Neural progenitor cell (in vitro differentiated cells): ENCODE results near the gene CD276. TPM values are rescaled to one million over a fixed set of nuclear protein-coding genes. Genes with fewer than 3 reads are reported as not detected.
"Not testable (repeated sequence)": the region's sequence is repeated elsewhere in the genome, so short reads cannot be mapped to it uniquely, and the experiment has no call there.

Experiments used
- DNase-seq: peaks from one replicate; pipeline ENCODE4 v3.0.0-alpha.2; 2016; ENCODE audit warnings: low spot score
- H2AFZ ChIP-seq: fragments of 200-600 bp; sonication (generic); replicated peaks from 2 replicates; pipeline ENCODE4 v1.6.1; 2016; ENCODE audit warnings: antibody characterized with exemption
- H3F3A ChIP-seq: fragments of 200-600 bp; sonication (generic); 2 replicates; pipeline ENCODE4 v1.6.1; 2016; ENCODE audit warnings: antibody characterized with exemption, low read depth
- H3K27ac ChIP-seq: fragments of 200-600 bp; sonication (generic); 2 replicates; pipeline ENCODE4 v1.5.1; 2016; ENCODE audit warnings: mild to moderate bottlenecking
- H3K27me3 ChIP-seq: fragments of 200-600 bp; sonication (generic); 2 replicates; pipeline ENCODE4 v1.6.1; 2016; ENCODE audit warnings: mild to moderate bottlenecking, moderate library complexity
- H3K36me3 ChIP-seq: fragments of 200-600 bp; sonication (generic); 2 replicates; pipeline ENCODE4 v1.5.1; 2016
- H3K4me1 ChIP-seq: fragments of 200-600 bp; sonication (generic); 2 replicates; pipeline ENCODE4 v1.6.1; 2016; ENCODE audit warnings: mixed run types
- H3K4me2 ChIP-seq: fragments of 200-600 bp; sonication (generic); 2 replicates; pipeline ENCODE4 v1.6.1; 2016
- H3K4me3 ChIP-seq: fragments of 200-600 bp; sonication (generic); 2 replicates; pipeline ENCODE4 v1.5.1; 2016
- H3K79me2 ChIP-seq: fragments of 200-600 bp; sonication (generic); 2 replicates; pipeline ENCODE4 v1.6.1; 2016; ENCODE audit warnings: low read depth
- H3K9ac ChIP-seq: fragments of 200-600 bp; sonication (generic); 2 replicates; pipeline ENCODE4 v1.6.1; 2016
- H3K9me3 ChIP-seq: fragments of 200-600 bp; sonication (generic); 2 replicates; pipeline ENCODE4 v1.5.1; 2016; ENCODE audit warnings: low read depth
- H4K20me1 ChIP-seq: fragments of 200-600 bp; sonication (generic); 2 replicates; pipeline ENCODE4 v1.6.1; 2016; ENCODE audit warnings: low read depth
- H3K27ac Mint-ChIP-seq: 3 replicates; pipeline ENCODE4 v1.8.0; 2021; ENCODE audit warnings: mixed read lengths
- H3K27me3 Mint-ChIP-seq: 2 replicates; pipeline ENCODE4 v1.8.0; 2022; ENCODE audit warnings: low read depth, mild to moderate bottlenecking, inconsistent platforms, moderate library complexity, mixed read lengths; ENCODE audit not compliant: insufficient read depth
- H3K36me3 Mint-ChIP-seq: 3 replicates; pipeline ENCODE4 v1.8.0; 2021; ENCODE audit warnings: mixed read lengths
- H3K4me1 Mint-ChIP-seq: 3 replicates; pipeline ENCODE4 v1.8.0; 2021; ENCODE audit warnings: mixed read lengths
- H3K4me3 Mint-ChIP-seq: 3 replicates; pipeline ENCODE4 v1.8.0; 2021; ENCODE audit warnings: mild to moderate bottlenecking, moderate library complexity, mixed read lengths
- H3K9me3 Mint-ChIP-seq: 3 replicates; pipeline ENCODE4 v1.8.0; 2020; ENCODE audit warnings: mixed read lengths
- EZH2 ChIP-seq: fragments of 200-600 bp; sonication (generic); IDR thresholded peaks from 2 replicates; pipeline ENCODE4 v1.6.1; 2017; ENCODE audit warnings: antibody characterized with exemption, mild to moderate bottlenecking, moderate library complexity
- EZH2phosphoT487 ChIP-seq: fragments of 200-600 bp; sonication (generic); IDR thresholded peaks from 2 replicates; pipeline ENCODE4 v1.6.1; 2017; ENCODE audit warnings: antibody characterized with exemption
- total RNA-seq: library from RNA; depleted of rRNA; stranded (reverse); fragments of >200 nt; gene quantifications from 2 replicates; pipeline ENCODE4 v1.2.3, GENCODE V29; 2015; ENCODE audit warnings: low replicate concordance
- TF ChIP-seq, protein P1 (sequence below): fragments of 200-600 bp; sonication (generic); IDR thresholded peaks from 2 replicates; pipeline ENCODE4 v1.5.1; 2017; ENCODE audit warnings: antibody characterized with exemption, mild to moderate bottlenecking

CD276 gene
- total RNA-seq, 1 donor from 2014 or later = 62.2 TPM

DNA sequence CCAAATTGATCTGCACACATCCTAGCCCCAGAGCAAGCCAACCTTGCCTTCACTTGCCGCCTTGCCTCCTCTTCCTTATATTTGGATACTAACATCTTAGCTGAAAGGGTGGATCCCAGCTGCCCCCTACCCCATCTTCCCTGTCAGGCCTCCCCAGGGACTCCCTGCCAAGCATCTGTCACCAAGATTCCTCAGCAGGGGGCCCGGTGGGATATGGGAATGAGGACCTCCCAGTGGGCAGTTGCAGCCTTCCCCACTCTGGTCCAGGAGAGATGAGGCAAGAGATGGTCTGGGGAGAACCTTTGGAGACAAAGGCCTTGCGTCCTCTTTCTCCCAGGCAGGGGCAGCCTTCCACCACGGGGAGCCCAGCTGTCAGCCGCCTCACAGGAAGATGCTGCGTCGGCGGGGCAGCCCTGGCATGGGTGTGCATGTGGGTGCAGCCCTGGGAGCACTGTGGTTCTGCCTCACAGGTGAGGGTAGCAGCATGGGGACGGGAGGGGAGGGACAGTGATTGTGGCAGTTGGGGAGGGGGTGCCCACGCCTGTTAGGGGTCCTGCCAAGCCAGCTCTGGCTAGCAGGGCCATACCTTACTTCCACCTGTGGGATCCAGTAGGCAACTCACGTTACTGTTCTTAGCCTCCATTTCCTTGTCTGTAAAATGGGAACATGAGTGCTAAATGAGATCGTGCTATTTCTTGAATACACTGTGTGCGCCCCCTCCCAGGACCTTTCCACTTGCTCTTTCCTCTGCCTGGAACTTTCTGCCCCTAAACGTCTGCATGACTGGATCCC is 15.3 kb downstream of the CD276 start:
- Mint-ChIP-seq H3K36me3 (peaks cover 4% of the 10 kb centered on the region), H3K9me3 (no peaks in the 10 kb centered on the region), H3K4me3 (no peak overlapping the region), H3K27ac (no peak overlapping the region), H3K4me1 (peaks cover 36% of the 10 kb centered on the region), H3K27me3 (peaks cover 7% of the 10 kb centered on the region)
- peaks cover 91% of the 10 kb centered on the region for H4K20me1 ChIP-seq
- no peaks in the 10 kb centered on the region for H3K27me3 ChIP-seq
- no peaks in the 10 kb centered on the region for H3K36me3 ChIP-seq
- peaks cover 65% of the 10 kb centered on the region for H3K79me2 ChIP-seq
- H3K4me1 ChIP-seq = peaks cover 6% of the 10 kb centered on the region
- TF ChIP-seq, protein P1, sequence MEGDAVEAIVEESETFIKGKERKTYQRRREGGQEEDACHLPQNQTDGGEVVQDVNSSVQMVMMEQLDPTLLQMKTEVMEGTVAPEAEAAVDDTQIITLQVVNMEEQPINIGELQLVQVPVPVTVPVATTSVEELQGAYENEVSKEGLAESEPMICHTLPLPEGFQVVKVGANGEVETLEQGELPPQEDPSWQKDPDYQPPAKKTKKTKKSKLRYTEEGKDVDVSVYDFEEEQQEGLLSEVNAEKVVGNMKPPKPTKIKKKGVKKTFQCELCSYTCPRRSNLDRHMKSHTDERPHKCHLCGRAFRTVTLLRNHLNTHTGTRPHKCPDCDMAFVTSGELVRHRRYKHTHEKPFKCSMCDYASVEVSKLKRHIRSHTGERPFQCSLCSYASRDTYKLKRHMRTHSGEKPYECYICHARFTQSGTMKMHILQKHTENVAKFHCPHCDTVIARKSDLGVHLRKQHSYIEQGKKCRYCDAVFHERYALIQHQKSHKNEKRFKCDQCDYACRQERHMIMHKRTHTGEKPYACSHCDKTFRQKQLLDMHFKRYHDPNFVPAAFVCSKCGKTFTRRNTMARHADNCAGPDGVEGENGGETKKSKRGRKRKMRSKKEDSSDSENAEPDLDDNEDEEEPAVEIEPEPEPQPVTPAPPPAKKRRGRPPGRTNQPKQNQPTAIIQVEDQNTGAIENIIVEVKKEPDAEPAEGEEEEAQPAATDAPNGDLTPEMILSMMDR = no peak
- TF ChIP-seq EZH2phosphoT487 = no peak
- no peak overlapping the region for H2AFZ ChIP-seq
- no peak overlapping the region for H3K4me2 ChIP-seq
- no peak for DNase-seq
- no peak overlapping the region for H3K4me3 ChIP-seq
- H3F3A ChIP-seq = peaks cover 12% of the 10 kb centered on the region
- no peaks in the 10 kb centered on the region for H3K9me3 ChIP-seq
- no peak overlapping the region for H3K27ac ChIP-seq
- no peak overlapping the region for H3K9ac ChIP-seq

DNA sequence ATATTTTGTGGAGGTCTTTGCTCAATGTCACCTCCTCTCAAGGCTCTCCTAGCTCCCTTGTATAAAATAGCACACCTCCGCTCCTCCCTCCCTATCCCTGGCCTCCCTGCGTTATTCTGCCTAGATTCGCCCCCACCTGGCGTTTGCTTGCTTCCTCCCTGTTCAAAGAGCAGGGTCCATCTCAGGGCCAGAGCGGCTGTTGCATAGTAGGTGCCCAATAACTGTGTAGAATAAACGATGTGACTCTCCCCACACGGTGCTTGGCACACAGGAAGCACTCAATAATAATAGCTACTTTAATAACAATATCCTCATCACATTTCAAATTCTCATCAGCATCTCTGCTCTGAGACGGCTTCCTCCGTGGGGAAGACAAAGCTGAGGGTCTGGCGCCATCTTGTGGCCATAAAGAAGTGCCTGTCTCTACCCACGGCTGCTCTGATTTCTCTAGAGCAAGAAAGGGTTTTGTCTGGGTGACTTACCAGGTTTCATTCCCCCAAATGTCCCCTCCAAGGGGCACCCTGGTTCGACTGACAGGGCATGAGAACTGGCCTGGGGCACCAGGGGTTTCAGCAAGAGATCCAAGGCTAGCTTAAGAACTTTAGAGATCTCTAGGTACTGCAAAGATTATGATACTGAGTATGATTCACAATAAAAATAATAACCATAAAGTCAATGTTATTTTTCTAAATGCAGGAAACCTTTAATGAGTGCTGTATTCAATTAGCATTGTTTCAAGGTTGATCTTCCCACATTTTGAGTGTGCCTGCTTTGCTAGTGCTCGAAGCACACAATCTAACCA is 16.1 kb downstream of the CD276 start:
- Mint-ChIP-seq H3K4me3 (no peak overlapping the region), H3K27ac (peak overlapping the region; percentile 76), H3K4me1 (peaks cover 36% of the 10 kb centered on the region), H3K27me3 (peaks cover 10% of the 10 kb centered on the region), H3K9me3 (no peaks in the 10 kb centered on the region), H3K36me3 (peaks cover 6% of the 10 kb centered on the region)
- Histone ChIP-seq H3K36me3 (no peaks in the 10 kb centered on the region), H4K20me1 (peaks cover 91% of the 10 kb centered on the region), H3K9me3 (no peaks in the 10 kb centered on the region), H3K27me3 (no peaks in the 10 kb centered on the region), H3K9ac (no peak overlapping the region), H3F3A (peaks cover 12% of the 10 kb centered on the region), H3K27ac (no peak overlapping the region), H3K4me2 (no peak overlapping the region), H3K4me1 (peaks cover 6% of the 10 kb centered on the region), H2AFZ (no peak overlapping the region), H3K79me2 (peaks cover 60% of the 10 kb centered on the region), H3K4me3 (no peak overlapping the region)
- no peak for TF ChIP-seq EZH2phosphoT487
- TF ChIP-seq, protein P1 = peak; percentile 99
- TF ChIP-seq EZH2 = no peak
- DNase-seq = peak; percentile 89

DNA sequence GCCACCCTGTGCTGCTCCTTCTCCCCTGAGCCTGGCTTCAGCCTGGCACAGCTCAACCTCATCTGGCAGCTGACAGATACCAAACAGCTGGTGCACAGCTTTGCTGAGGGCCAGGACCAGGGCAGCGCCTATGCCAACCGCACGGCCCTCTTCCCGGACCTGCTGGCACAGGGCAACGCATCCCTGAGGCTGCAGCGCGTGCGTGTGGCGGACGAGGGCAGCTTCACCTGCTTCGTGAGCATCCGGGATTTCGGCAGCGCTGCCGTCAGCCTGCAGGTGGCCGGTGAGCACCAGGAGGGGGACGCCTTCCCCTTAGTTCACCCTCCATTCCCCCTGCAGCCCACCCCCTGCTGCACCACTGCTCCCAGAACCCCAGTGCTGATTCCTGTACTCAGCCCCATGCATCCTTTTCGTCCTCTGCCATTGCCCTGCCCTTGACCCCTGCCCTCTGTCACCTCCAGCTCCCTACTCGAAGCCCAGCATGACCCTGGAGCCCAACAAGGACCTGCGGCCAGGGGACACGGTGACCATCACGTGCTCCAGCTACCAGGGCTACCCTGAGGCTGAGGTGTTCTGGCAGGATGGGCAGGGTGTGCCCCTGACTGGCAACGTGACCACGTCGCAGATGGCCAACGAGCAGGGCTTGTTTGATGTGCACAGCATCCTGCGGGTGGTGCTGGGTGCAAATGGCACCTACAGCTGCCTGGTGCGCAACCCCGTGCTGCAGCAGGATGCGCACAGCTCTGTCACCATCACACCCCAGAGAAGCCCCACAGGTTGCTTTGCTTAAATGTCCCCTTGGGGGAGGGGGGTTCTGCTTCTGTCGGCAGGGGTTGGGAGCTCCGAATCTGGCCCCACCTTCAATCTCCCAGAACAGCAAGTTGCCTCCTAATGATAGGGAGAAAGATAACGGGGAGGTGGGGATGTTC is 18.4 kb downstream of the CD276 start:
- H3K27ac ChIP-seq, H3K4me3 ChIP-seq, H3K4me1 ChIP-seq, H3K9me3 ChIP-seq, H3K9ac ChIP-seq, H3K4me3 Mint-ChIP-seq, H3K9me3 Mint-ChIP-seq, H3K36me3 ChIP-seq, H3K4me2 ChIP-seq, H3K27ac Mint-ChIP-seq, H3K27me3 ChIP-seq, H3K27me3 Mint-ChIP-seq, DNase-seq, H2AFZ ChIP-seq: not testable (repeated sequence)
- peaks cover 83% of the 10 kb centered on the region for H4K20me1 ChIP-seq
- peaks cover 12% of the 10 kb centered on the region for H3F3A ChIP-seq
- Mint-ChIP-seq H3K36me3 (peaks cover 11% of the 10 kb centered on the region), H3K4me1 (peaks cover 19% of the 10 kb centered on the region)
- peaks cover 45% of the 10 kb centered on the region for H3K79me2 ChIP-seq

DNA sequence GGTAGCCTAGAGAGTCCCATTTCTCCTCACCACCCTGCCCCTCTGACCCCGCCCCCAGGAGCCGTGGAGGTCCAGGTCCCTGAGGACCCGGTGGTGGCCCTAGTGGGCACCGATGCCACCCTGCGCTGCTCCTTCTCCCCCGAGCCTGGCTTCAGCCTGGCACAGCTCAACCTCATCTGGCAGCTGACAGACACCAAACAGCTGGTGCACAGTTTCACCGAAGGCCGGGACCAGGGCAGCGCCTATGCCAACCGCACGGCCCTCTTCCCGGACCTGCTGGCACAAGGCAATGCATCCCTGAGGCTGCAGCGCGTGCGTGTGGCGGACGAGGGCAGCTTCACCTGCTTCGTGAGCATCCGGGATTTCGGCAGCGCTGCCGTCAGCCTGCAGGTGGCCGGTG is 19.4 kb downstream of the CD276 start:
- H3K36me3 Mint-ChIP-seq = peaks cover 16% of the 10 kb centered on the region
- H3K4me1 Mint-ChIP-seq = peaks cover 16% of the 10 kb centered on the region
- not testable (repeated sequence) for H3K9ac ChIP-seq, H3K4me2 ChIP-seq, H3K27me3 ChIP-seq, H3K4me3 ChIP-seq, H2AFZ ChIP-seq, H3K27me3 Mint-ChIP-seq, H3K27ac Mint-ChIP-seq, H3K27ac ChIP-seq, H3K9me3 Mint-ChIP-seq, DNase-seq, H3K36me3 ChIP-seq, H3F3A ChIP-seq, H3K9me3 ChIP-seq, H3K4me3 Mint-ChIP-seq, H3K4me1 ChIP-seq
- Histone ChIP-seq H4K20me1 (peaks cover 75% of the 10 kb centered on the region), H3K79me2 (peaks cover 34% of the 10 kb centered on the region)

DNA sequence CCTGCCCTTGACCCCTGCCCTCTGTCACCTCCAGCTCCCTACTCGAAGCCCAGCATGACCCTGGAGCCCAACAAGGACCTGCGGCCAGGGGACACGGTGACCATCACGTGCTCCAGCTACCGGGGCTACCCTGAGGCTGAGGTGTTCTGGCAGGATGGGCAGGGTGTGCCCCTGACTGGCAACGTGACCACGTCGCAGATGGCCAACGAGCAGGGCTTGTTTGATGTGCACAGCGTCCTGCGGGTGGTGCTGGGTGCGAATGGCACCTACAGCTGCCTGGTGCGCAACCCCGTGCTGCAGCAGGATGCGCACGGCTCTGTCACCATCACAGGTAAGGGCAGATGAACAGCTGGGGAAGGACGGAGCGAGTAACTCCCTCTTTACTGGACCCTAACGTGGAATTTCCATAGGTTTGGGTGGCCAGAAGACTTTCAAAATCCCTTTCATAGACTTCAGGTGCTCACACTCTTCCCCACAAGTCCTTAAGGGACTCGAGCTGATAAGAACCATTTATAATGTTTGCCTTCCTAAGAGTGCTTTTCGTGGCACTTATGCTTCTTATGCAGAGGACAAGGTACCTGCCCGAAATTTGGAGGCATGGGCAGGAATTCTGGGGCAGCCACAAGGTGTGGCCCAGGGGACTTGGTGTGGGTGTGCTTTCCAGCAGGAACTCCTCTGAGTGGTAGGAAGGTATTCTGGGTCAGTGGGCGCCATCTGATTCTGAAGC is 20.1 kb downstream of the CD276 start:
- H3K27ac ChIP-seq, H3K9ac ChIP-seq, H3K9me3 Mint-ChIP-seq, H3K4me2 ChIP-seq, H3K4me3 ChIP-seq, DNase-seq, H3K9me3 ChIP-seq, H3K27me3 ChIP-seq, H3K4me3 Mint-ChIP-seq, H3K27ac Mint-ChIP-seq, H3K4me1 ChIP-seq, H2AFZ ChIP-seq, H3F3A ChIP-seq, H3K27me3 Mint-ChIP-seq, H3K36me3 ChIP-seq: not testable (repeated sequence)
- Mint-ChIP-seq H3K36me3 (peaks cover 20% of the 10 kb centered on the region), H3K4me1 (peaks cover 11% of the 10 kb centered on the region)
- peaks cover 34% of the 10 kb centered on the region for H3K79me2 ChIP-seq
- H4K20me1 ChIP-seq = peaks cover 68% of the 10 kb centered on the region
